ENCODE measurements around the gene PRXL2B. TPM values are rescaled to one million over a fixed set of nuclear protein-coding genes. Genes with fewer than 3 reads are reported as not detected.

The PRXL2B gene
- total RNA-seq, 1 experiment from 2014 or later = 40.7 TPM

- Mint-ChIP-seq H3K27me3 (ENCODE audit: low read depth) (peaks cover 22% of the 10 kb centered on the region), H3K4me3 (no peak overlapping the region), H3K9me3 (peaks cover 0 to 4% of the 10 kb centered on the region in 2 experiments; a peak in 1 of 5 replicates), H3K4me1 (no peaks in the 10 kb centered on the region), H3K27ac (no peak overlapping the region), H3K36me3 (ENCODE audit: insufficient read depth in 1 of 3, low read depth in 3 of 3) (no peaks in the 10 kb centered on the region)
- H2AK5ac ChIP-seq (ENCODE audit: insufficient read length, low read length) = no peak overlapping the region
- no peak overlapping the region for H3K56ac ChIP-seq (ENCODE audit: insufficient read length, low read depth, low read length)
- H3K27ac ChIP-seq (ENCODE audit: insufficient read length, low read depth, low read length) = no peak overlapping the region
- H3K27me3 ChIP-seq (ENCODE audit: insufficient read depth, low read length) = no peaks in the 10 kb centered on the region
- H2AFZ ChIP-seq (ENCODE audit: low read length) = no peak overlapping the region
- H4K8ac ChIP-seq (replicated peaks; ENCODE audit: insufficient read length, low read depth, low read length) = no peak overlapping the region
- no peak overlapping the region for H2BK15ac ChIP-seq (ENCODE audit: low read depth, low read length)
- no CpG with 5 or more reads among the region's 48 CpGs for WGBS (ENCODE audit: extremely low coverage, insufficient read length, low lambda C conversion rate)
- no peaks in the 10 kb centered on the region for H3K4me1 ChIP-seq (ENCODE audit: insufficient read depth, low read length)
- no peak overlapping the region for H2BK20ac ChIP-seq (ENCODE audit: low read depth, low read length, poor library complexity, severe bottlenecking)
- no peak overlapping the region for H3T11ph ChIP-seq (ENCODE audit: low read length)
- H4K91ac ChIP-seq (ENCODE audit: insufficient read length, low read depth, low read length) = no peak overlapping the region
- H3K18ac ChIP-seq (ENCODE audit: insufficient read length, low read depth, low read length) = no peak overlapping the region
- no peak overlapping the region for H3K4ac ChIP-seq (ENCODE audit: low read depth, low read length)
- H3K14ac ChIP-seq (ENCODE audit: insufficient read depth, low read length) = no peak overlapping the region
- H2BK120ac ChIP-seq (ENCODE audit: low read depth, low read length, poor library complexity, severe bottlenecking) = no peak overlapping the region
- H3K79me2 ChIP-seq (ENCODE audit: insufficient read depth, low read length) = no peaks in the 10 kb centered on the region
- H3K23me2 ChIP-seq (ENCODE audit: insufficient read length, low read depth, low read length, poor library complexity, severe bottlenecking) = no peaks in the 10 kb centered on the region
- H4K20me1 ChIP-seq (ENCODE audit: control insufficient read depth, insufficient read depth, insufficient read length) = no peaks in the 10 kb centered on the region
- no peak overlapping the region for H3K23ac ChIP-seq (ENCODE audit: insufficient read length, low read depth, low read length)
- H3K9ac ChIP-seq (ENCODE audit: extremely low read depth, insufficient read length, low read length) = no peak overlapping the region
- no peak overlapping the region for H2BK12ac ChIP-seq (ENCODE audit: insufficient read length, low read depth, low read length)
- H3K79me1 ChIP-seq (ENCODE audit: insufficient read depth, low read depth, low read length, poor library complexity, severe bottlenecking) = no peaks in the 10 kb centered on the region
- no peak overlapping the region for H4K5ac ChIP-seq (ENCODE audit: insufficient read length, low read depth, low read length)
- TF ChIP-seq, protein P1, sequence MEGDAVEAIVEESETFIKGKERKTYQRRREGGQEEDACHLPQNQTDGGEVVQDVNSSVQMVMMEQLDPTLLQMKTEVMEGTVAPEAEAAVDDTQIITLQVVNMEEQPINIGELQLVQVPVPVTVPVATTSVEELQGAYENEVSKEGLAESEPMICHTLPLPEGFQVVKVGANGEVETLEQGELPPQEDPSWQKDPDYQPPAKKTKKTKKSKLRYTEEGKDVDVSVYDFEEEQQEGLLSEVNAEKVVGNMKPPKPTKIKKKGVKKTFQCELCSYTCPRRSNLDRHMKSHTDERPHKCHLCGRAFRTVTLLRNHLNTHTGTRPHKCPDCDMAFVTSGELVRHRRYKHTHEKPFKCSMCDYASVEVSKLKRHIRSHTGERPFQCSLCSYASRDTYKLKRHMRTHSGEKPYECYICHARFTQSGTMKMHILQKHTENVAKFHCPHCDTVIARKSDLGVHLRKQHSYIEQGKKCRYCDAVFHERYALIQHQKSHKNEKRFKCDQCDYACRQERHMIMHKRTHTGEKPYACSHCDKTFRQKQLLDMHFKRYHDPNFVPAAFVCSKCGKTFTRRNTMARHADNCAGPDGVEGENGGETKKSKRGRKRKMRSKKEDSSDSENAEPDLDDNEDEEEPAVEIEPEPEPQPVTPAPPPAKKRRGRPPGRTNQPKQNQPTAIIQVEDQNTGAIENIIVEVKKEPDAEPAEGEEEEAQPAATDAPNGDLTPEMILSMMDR (conservative IDR thresholded peaks at IDR 0.05) = no peak
- no peaks in the 10 kb centered on the region for H3K9me3 ChIP-seq (ENCODE audit: control insufficient read depth, low read depth, low read length)
- no peak overlapping the region for H3K4me2 ChIP-seq (ENCODE audit: insufficient read depth, insufficient read length, low read length)
- DNase-seq = no peak
- no peak overlapping the region for H2BK5ac ChIP-seq (ENCODE audit: insufficient read length, low read length)
Measured at GRCh38 chr1:2605509-2606395, 19.2 kb downstream of the PRXL2B start.
